ENCODE results near the gene CALCOCO2. TPM values are rescaled to one million over a fixed set of nuclear protein-coding genes. Genes with fewer than 3 reads are reported as not detected.

Gene CALCOCO2
- 39.3 and 85.4 TPM in 2 replicates for total RNA-seq

GRCh38 chr17:48830840-48831548 is at the start of gene CALCOCO2:
TSS of gene CALCOCO2 (plus strand) at chr17:48831035. CDS start at chr17:48841708, 10,673 bp downstream.

GRCh38 chr17:48816774-48817590 is 13.9 kb upstream of the CALCOCO2 start, which contains the start of gene TTLL6:
TSS of gene TTLL6 (minus strand) at chr17:48817229. CDS start at chr17:48817072, 157 bp downstream.

GRCh38 chr17:48908047-48908843 is 77.4 kb downstream of the CALCOCO2 start, which contains the start of gene UBE2Z:
TSS of gene UBE2Z (plus strand) at chr17:48908407. CDS start at chr17:48908504, 97 bp downstream.

Other genes starting within 250 kb of the CALCOCO2 start
- 0.36 TPM in 1 of 2 replicates, not detected in the other for gene HOXB3, start 240.8 kb upstream of the CALCOCO2 start, total RNA-seq
- under 0.01 TPM in 1 of 2 replicates, not detected in the other for gene HOXB5, start 237.3 kb upstream of the CALCOCO2 start, total RNA-seq
- 0.28 TPM in 1 of 2 replicates, not detected in the other for gene HOXB6, start 226.0 kb upstream of the CALCOCO2 start, total RNA-seq
- 0.78 TPM in 1 of 2 replicates, not detected in the other for gene HOXB7, start 220.0 kb upstream of the CALCOCO2 start, total RNA-seq
- gene HOXB8, start 215.7 kb upstream of the CALCOCO2 start, total RNA-seq = not detected in 2 replicates
- under 0.01 TPM in 1 of 2 replicates, not detected in the other for gene HOXB9, start 204.7 kb upstream of the CALCOCO2 start, total RNA-seq
- gene PRAC1, start 108.5 kb upstream of the CALCOCO2 start, total RNA-seq = not detected in 2 replicates
- not detected in 2 replicates for gene PRAC2, start 107.8 kb upstream of the CALCOCO2 start, total RNA-seq
- under 0.01 TPM in 1 of 2 replicates, not detected in the other for gene HOXB13, start 102.3 kb upstream of the CALCOCO2 start, total RNA-seq
- not detected in 2 replicates for gene TTLL6, start 13.8 kb upstream of the CALCOCO2 start, total RNA-seq
- gene ATP5MC1, start 61.8 kb downstream of the CALCOCO2 start, total RNA-seq = 13.8 and 29.0 TPM in 2 replicates
- gene UBE2Z, start 77.4 kb downstream of the CALCOCO2 start, total RNA-seq = 75.2 and 76.2 TPM in 2 replicates
- gene SNF8, start 113.8 kb downstream of the CALCOCO2 start, total RNA-seq = 74.8 and 78.1 TPM in 2 replicates
- gene GIP, start 137.6 kb downstream of the CALCOCO2 start, total RNA-seq = not detected in 2 replicates
- gene IGF2BP1, start 166.3 kb downstream of the CALCOCO2 start, total RNA-seq = under 0.01 and 0.07 TPM in 2 replicates